GM19397 (cell line): Measurements from ENCODE around the gene MGMT.

ENCODE experiments used
- ATAC-seq: cut with Tn5 transposase; IDR thresholded peaks from one replicate; pipeline ENCODE4 v1.9.1; 2021; ENCODE audit warnings: mild to moderate bottlenecking, moderate library complexity; ENCODE audit not compliant: unreplicated experiment

Gene MGMT

DNA sequence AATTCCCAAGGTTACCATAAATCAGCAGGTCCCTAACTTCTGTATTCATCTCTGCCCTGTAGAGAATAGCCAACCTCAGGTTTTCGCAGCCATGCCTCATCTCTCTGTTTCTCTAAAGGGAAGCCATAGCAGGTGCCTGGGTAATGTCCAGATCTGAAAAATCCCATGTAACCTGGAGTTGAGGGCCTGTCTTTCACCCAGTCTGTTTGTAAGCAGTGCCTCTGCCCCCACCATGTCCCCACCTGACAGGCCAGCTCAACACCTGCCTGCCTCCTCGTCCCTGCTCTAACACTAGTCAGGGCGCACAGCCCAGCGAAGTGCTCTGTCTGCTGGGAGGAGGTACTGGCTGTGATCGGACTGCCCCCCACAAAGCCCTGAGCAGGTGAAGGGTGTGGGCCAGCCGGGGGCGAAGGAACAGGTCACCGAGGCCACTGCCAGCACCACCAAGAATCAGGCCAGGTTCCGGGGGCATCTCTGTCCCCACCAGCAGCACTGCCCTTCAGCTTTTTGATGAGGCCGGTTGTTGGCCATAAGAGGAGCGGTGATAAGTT is 210.4 kb downstream of the MGMT start:
- ATAC-seq = no peak

DNA sequence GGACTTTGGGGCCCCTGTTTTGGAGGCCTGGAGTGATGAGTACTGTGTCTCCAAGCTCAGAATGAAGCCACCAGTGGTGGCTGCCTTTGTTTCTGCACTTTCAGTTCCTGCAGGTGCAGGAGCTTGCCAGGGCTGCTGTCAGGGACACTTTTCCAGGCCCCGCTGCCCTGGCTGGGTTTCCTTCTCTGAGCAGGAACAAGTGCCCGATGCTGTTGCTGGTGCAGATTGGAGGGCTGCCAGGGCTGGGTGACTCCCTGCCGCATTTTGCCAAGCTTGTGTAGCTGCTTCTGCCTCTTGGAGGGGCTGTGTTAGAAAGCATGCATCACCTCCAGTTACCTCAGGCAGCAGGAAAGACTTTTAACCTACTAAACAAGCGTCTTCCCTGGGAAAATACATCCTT is 211.1 kb downstream of the MGMT start:
- ATAC-seq = no peak

DNA sequence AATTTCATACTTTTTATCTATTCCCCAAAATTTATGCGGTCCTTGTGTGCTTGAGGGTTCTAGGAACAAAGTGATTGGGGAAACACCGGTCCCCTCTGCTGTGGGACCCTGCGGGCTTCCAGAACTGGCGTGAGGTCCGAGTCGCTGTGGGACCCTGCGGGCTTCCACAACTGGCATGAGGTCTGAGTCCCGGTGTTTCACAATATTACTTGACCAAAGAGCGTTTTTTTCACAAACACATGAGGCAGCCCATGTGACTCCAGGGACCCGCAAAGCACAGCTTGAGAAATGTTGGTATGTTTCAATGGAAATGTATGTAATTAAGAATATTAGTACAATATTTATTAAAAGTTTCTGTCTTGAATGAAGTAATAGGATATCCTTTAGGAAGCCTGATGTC is 212.2 kb downstream of the MGMT start:
- no peak for ATAC-seq

DNA sequence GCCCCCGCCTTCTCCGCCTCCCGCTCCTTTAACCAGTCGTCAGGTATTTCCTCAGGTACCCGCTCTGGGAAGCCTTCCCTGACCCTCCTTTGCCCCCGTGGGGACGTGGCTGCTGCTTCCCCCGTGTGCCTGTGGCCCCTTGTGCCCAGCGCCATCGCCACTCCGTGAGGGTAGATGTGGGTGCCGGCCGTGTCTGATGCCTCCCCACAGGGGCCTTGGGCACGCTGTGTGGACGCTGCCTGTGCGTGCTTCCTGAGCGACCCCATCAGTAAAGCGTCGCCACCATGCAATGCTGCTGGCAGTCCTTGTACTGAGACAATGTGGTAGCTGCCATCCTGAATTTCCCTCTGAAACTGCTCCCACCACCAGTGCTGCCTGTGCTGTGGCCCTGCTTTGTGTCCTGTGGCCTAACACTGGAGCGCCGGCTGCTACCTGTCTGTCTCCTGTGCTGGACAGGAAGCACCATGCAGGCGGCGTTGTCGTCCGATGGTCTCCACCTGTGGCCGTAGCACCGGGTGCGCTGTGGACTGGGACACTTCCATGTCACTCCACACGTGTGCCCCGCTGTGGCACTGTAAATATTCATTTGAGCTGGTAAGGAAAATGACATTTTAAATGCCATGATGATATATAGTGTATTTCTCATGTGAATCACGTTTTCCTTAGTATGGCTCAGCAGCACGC is 213.8 kb downstream of the MGMT start:
- no peak for ATAC-seq

DNA sequence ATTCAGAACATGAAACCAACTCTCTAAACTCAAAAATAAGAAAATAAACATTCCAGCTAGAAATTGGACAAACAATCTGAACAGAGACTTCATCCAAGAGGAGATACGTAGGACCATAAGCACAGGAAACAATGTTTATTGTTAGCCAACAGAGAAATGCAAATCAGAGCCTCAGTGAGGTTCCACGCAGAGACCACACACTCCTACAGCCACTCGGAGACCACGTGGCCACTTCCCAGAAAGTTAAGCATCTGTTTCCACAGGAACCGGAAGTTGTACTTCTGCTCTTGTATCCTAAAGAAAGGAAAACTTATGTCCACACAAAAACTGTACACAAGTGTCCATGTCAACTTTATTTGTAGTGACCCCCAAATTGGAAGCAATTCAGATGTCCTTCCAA is 214.8 kb downstream of the MGMT start:
- no peak for ATAC-seq

DNA sequence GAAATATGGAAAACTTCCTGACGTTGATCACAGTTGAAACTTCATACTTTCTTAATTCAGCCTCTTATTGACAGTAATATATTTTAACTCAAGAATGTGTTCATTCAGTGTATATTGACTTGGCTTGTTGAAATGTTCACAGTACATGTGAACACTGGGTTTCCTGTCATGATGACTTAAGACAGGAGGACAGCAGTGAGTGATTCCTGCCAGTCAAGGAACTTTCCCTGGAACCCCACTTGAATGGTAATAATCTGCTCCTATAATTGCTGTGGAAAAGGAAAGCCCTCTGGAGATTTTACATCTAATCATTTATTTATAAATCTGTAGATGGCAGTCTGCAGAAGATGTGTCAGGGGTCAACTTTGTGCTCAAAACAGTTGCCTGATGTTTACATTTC is 216.5 kb downstream of the MGMT start:
- ATAC-seq = no peak

DNA sequence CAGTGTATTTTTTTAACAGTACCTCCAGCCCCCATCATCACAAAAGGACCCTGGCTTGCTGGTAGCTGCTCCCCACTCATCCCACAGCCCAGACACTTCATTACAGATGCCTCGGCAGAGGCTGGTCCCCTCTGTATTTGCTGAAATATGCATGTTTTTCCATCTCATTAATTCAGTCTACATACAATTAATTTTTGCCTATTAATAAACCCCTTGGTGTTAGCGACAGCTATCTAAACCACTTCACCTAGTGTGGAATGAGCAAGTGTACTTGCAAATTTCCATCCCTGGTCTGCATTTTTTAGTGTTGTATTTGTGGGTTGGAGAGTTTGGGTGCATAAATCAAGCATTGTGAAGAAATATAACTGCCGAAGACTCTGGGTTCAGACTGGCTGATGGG is 216.9 kb downstream of the MGMT start:
- no peak for ATAC-seq

DNA sequence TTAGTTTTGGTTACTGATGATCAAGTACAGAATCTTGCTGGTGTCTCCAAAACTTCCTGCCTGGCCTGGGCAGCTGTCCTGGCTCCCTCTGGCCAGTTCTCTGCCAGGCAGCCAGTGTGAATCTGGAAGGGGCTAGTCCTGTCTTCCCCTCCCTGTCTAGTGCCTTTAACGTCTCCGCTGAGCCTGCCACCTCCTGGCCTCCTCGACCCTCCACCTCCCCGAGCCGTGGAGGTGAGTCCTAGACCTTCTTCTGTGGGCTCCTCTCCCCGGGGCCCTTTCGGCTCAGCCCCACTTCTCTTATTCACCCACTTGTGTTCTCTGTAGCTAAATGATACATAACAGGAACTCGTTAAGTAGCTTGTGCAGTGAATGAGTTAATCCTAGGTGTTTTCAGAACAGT is 218.2 kb downstream of the MGMT start:
- ATAC-seq = no peak

DNA sequence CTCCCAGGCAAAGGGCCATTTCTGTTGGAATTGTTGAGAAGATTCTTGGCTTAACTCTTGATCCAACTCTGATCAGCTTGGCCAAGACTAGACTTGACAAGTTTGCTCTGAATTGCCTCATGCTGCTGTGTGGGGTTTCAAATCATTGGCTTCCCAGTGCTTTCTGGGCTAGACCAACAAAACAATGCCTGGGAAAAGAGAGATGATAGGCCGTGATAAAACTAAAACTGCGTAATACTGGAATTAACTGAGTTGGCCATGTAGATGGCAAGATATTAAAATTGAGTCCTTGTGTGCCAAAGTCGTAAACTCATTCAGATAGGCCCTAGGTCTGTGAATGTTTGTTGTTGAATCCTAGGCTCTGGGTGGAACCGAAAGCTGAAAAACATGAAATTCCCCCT is 222.6 kb downstream of the MGMT start:
- ATAC-seq = no peak

DNA sequence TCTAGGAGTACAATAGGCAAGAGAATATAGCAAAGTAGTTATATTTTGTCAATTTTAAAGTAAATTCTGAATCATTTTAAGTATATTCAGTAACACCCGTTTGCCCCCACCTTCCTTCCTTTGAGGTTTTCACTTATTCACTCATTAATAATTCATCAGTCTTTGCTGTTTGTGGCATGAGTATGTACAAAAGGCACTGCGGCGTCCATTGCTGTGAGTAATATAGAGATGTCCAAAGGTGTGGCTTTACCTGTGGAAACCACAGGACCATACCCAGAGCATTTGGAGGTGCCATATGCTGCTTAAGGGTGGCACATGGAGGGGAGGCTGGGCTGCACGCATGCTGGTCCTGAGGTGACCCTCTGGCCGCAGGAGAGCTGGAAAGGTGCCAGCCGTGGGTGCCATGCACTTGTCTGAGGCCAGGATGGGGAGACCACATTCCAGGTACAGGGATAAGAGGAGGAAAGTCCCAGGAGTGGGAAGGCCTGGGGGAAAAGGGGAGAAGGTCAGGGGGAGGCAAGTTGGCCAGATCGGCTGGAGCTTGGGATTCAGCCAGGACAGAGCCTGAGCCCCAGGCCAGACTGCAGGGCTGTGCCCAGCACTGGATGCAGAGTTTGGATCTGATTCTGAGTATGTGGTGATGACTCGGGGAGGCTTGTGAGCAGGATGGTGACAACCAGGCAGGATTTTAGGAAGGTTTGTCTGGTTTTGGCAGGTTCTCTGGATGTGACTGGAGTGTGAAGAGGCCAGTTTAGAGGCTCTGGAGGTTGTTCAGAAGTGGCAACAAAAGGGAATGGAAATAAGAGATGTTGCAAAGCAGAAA is 223.4 kb downstream of the MGMT start:
- ATAC-seq = no peak

DNA sequence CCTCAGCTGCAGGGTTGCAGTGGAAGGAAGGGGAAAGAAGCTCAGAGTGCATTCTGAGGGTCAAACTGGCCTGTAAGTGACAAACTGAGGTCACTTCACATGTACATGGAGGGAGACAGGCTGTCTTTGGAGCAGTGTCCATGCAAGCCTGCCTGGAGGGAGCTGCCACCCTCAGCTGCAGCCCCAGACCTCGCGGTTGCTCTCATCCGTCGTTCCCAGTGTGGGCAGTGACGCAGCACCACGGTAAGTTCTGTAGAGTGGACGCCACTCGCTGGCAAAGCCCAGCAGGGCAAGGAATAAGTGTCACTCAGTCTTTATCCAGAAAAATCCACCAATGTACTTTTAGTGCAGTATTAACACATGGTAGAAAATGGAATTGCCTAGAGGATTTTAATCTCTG is 225.7 kb downstream of the MGMT start:
- no peak for ATAC-seq

DNA sequence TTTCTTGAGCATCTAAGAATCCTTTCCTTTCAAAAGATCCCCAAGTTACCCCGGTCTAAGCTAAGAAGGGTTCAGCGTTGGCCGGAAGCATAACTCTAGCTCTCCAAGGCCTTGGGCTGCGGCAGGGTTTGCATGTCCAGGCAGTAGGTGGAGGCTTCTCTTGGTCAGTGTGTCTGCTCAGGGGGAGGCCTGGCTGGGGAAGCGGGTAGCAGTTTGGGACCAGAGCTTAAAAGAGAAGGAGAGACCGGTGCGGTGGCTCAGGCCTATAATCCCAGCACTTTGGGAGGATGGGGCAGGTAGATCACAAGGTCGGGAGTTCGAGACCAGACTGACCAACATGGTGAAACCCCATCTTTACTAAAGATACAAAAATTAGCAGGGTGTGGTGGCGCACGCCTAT is 226.3 kb downstream of the MGMT start:
- no peak for ATAC-seq

DNA sequence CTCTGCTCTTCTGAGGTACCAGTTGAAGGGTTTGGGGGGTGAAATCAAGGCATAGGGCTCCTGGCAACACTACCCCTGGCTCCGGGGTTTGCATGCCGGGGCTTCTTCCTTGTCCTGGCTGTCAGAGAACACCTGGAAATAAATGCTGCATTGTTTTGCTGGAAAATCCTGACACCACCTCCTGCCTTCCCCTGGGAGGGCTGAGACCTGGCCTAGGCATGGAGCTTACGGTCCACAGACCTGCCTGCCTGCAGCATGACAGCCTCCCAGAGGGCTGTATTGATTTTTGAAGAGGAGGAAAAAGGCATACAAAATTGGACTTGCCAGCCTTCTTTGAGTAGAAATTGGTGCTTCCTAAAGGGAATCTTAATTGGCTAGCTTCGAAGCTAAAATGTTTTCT is 227.1 kb downstream of the MGMT start:
- no peak for ATAC-seq

DNA sequence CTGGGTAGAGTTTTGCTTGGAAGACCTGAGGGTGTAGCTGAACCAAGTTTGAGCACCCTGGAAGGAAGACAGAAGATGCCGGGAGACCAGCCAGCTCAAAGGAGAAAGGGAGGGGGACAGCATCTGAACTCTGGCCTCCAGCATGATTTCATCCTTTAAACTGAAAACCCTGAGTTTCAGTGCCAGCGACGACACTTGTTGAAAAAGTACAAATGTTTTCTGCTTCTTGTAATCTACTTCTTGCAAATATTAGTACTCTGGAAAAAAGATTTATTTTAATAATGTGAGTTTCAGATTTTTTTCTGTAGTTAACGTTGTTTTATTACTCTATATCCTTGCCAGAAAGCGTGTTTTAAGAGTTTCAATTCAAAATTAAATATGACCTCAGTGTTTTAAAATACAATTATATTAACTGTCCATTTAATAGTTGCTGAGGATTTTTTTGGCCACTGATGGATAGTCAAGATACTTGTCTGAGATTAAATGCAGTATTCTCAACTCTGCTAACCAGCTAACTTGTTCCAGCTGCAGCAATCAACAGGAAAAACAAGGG is 227.7 kb downstream of the MGMT start:
- no peak for ATAC-seq

DNA sequence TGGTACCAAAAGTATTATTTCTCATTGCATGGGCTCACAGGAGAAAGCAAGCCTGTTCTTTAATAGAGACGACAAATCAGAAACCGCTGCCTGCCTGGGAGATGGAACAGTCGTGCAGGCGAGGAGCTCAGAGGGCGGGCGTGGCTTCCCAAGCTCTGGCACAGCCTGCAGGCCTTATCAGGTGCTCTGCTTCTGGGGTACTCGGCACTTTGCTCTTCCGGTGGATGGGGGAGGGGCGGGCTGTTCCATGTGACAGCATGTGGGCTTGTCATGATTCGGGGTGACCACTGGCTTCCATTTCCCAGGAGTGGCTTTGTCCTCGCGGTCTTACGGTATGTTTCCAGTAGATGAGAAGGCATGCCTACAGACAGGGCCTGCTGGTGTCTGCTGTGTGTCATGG is 228.6 kb downstream of the MGMT start:
- ATAC-seq = no peak

DNA sequence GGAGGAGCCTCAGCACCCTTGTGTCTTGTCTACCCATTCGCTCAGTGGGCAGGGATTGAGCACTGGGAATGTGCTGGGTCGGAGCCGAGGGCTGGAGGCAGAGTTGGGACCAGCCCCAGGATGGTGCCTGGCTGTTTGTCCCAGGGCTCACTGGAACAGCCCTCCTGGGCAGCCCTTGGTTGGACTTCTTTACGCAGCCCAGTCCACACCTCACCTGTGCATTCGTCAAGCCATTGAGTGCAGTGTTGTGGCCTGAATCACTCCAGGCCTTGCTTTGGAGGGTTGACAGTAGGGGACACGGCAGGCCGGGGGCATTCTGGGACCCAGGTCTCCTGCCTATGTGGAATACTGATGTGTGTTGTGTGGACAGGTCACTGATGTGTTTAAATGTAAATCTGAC is 229.6 kb downstream of the MGMT start:
- ATAC-seq = no peak

DNA sequence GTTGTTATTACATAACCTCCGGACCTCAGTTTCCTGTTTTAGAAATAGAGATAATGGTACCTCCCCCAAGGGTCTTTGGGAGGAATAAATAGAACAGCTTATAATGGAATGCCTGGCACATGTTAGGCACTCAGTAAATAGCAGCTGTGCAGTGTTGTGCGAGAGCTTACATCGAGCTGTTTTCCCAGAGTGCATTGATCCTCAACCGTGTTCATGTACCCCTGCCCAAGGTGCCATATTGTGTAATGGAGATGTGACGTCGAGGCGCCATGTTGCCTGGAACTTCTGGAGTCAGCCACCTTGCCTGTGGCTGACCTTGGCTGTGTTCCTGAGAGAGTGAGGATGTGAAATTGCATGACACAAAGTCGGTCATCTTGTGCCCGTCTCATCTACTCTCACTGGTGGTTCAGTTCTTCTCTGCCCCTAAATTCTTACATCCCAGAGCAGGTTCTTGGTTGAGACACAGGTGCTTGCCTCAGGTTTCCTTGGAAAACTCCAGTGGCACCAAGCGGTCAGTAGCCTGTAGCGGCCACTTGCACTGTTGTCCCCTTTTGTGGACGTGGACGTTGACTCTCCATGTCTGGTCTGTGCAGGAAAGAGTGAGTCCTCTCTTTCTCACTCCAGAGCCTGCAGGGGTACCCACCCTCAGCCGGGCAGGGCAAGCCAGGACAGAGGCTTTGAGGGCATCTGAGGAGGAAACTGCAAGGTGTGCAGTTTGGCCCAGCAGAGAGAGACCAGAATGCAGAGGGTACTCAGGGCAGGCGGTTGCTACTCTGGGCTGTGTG is 230.6 kb downstream of the MGMT start:
- no peak for ATAC-seq

DNA sequence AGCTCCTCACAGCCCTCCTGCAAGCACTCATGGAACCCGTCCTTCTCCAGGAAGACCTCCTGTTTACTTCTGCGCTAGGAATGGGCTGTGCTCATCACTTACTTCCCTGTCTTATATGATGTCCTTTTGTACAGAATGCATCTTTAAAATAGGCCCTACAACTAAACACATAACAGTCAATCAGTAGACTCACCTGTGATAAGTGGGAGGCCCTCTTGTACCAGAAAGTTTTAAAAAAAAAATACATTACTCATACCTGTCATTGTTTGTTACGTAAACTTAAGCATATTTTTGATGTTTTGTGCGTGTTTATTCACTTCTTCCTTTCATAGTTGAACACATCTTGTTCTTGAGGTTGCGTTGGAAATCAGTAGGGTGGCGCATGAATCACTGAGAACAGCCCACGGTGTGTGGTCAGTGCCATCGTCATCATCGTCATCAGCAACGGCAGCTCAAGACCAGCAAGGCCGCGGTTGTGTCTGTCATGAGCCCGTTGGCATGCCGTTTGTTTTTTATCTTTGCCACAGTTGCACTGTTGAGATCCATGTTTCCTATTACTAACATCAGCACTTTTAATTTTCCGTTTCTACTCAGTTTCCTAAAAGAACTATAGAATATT is 232.8 kb downstream of the MGMT start:
- no peak for ATAC-seq

DNA sequence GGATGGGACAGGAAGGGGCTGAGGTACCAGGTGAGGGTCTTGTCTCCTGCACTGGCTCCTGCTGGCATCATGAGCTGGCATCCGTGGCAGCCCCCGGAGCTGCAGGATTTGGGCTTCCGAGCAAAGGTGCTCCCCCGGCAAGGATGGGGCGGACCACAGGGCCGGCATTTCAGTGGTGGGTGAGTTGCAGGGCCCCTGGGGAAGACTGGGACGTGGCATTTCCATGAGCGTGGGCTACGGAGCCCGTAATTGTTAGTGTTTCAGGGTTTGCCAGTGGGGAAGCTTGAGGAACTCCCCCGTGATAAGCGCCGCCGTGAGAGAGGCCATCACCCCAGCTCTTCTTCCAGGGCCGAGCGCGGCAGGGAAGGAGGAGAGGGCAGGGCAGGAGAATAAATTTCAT is 235.6 kb downstream of the MGMT start:
- ATAC-seq = no peak

DNA sequence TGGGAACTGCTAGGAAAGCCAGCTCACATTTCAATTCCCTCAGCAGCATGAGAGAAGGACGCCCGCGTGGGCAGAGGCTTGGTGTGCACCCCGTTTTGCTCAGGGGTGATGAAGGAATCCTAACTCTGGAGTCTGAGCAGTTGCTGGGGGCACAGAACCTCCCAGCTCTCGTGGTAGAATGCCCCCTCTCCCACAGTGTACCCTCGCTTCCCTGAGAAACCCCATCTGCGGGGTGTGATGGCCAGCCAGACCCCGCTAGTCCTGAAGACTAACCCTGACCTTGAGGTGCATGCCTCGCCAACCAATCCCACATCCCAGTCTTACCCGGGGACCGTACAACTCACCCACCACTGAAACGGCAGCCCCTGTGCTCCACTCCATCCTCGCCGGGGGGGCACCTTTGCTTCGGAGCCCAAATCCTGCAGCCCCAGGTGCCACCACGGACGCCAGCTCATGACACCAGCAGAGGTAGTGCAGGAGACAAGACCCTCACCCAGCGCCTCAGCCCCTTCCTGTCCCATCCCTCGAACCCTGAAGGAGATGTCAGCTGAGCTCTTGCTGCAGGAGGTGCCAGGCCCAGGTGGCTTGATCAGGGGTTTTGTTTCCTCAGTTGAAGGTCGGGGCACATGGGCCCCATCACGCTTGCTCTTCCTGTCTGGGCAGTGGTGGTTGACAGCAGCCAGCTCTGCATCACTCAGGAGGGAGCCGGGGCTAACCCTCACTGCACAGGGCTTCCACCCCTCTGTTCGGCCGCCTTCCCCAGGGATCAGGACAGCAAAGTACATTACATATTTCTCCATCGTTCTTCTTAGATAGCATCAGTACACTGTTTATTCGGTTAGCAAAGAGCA is 236.5 kb downstream of the MGMT start:
- ATAC-seq = no peak
